Endodermal cell (in vitro differentiated cells): ENCODE data around the gene KRT76. TPM values are rescaled to one million over a fixed set of nuclear protein-coding genes. Genes with fewer than 3 reads are reported as not detected.

Experiments
- DNase-seq: peaks from one replicate; pipeline ENCODE4 v3.0.0-alpha.2; 2017
- H3K27ac ChIP-seq: 2 replicates; pipeline ENCODE4 v1.5.1; 2013; ENCODE audit warnings: mild to moderate bottlenecking, low read depth, low read length, moderate library complexity
- H3K27me3 ChIP-seq: 2 replicates; pipeline ENCODE4 v1.6.1; 2013; ENCODE audit warnings: mild to moderate bottlenecking, low read length, moderate library complexity; ENCODE audit not compliant: insufficient read depth, control insufficient read depth, poor library complexity, severe bottlenecking
- H3K36me3 ChIP-seq: 2 replicates; pipeline ENCODE4 v1.7.0; 2013; ENCODE audit warnings: mild to moderate bottlenecking, low read length, moderate library complexity; ENCODE audit not compliant: control insufficient read depth, insufficient read depth
- H3K4me1 ChIP-seq: one replicate; pipeline ENCODE4 v1.7.0; 2013; ENCODE audit warnings: low read length; ENCODE audit not compliant: control insufficient read depth, insufficient read depth
- H3K4me3 ChIP-seq: 2 replicates; pipeline ENCODE4 v1.5.1; 2013; ENCODE audit warnings: mild to moderate bottlenecking, low read length, moderate library complexity
- H3K9ac ChIP-seq: 2 replicates; pipeline ENCODE4 v1.6.1; 2013; ENCODE audit warnings: mild to moderate bottlenecking, low read length, moderate library complexity; ENCODE audit not compliant: poor library complexity, severe bottlenecking; ENCODE audit errors: extremely low read depth
- H3K9me3 ChIP-seq: 2 replicates; pipeline ENCODE4 v1.6.1; 2013; ENCODE audit warnings: mild to moderate bottlenecking, low read length, moderate library complexity; ENCODE audit not compliant: control insufficient read depth
- H3K27ac Mint-ChIP-seq: 2 replicates; pipeline ENCODE4 v1.8.0; 2020; ENCODE audit warnings: mixed read lengths
- H3K27me3 Mint-ChIP-seq: 2 replicates; pipeline ENCODE4 v1.8.0; 2021; ENCODE audit warnings: mild to moderate bottlenecking, mixed read lengths; ENCODE audit not compliant: insufficient read depth
- H3K36me3 Mint-ChIP-seq: 2 replicates; pipeline ENCODE4 v1.8.0; 2020; ENCODE audit warnings: low read depth, mixed read lengths
- H3K4me1 Mint-ChIP-seq: 2 replicates; pipeline ENCODE4 v1.8.0; 2020; ENCODE audit warnings: mixed read lengths
- H3K4me3 Mint-ChIP-seq: 2 replicates; pipeline ENCODE4 v1.8.0; 2020; ENCODE audit warnings: mild to moderate bottlenecking, moderate library complexity, mixed read lengths
- H3K9me3 Mint-ChIP-seq: 2 replicates; pipeline ENCODE4 v1.8.0; 2020; ENCODE audit warnings: mild to moderate bottlenecking, mixed read lengths
- WGBS, 2 experiments: methylation state at CpG; one replicate each; pipeline versions ENCODE4 v1.1.5 to v1.1.7; 2013; ENCODE audit warnings: missing lambda C conversion rate in 2 of 2, mixed read lengths in 1 of 2; ENCODE audit not compliant: insufficient coverage in 1 of 2, insufficient read length in 1 of 2; 5-methylcytosine and 5-hydroxymethylcytosine counted together
- total RNA-seq, 2 donors: library from RNA; stranded (reverse); fragmentation: NEBNext Ultra II Directional in 1 of 2; extraction: Animal tissue kit (Norgen Biotek cat#: 25700) in 1 of 2; gene quantifications; 2 replicates in 1 of 2; 3 replicates in 1 of 2; pipeline ENCODE4 v1.2.1, GENCODE V29; 2021
- TF ChIP-seq, protein P1 (sequence below): fragments of 200-600 bp; sonication (generic); conservative IDR thresholded peaks from 2 replicates; pipeline ENCODE4 v1.5.0; 2021; ENCODE audit warnings: antibody characterized with exemption, mild to moderate bottlenecking

KRT76 gene
- total RNA-seq, 2 donors from 2014 or later: not detected

DNA sequence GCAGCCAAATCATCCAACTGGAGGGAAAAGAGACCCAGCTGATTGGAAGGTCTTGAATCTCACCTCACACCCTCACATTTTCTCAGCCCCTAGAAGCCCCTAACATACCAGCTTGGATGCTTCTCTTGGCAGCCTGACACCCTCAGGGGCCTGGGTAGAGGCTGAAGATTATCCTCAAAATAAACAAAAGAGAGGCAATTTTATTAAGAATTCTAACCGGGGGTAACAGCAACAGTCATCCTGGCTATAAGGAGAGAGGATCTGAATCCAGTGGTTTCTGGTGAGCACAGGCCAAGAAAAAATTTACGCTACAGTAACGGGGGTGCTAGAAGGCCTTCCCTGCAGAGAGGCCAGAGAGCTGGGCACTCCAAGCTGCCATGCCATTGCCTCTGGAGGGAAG lies 21.6 kb downstream of the KRT76 start:
- H3K9me3 ChIP-seq: peaks cover 4% of the 10 kb centered on the region
- no peaks in the 10 kb centered on the region for H3K4me1 Mint-ChIP-seq
- H3K27me3 Mint-ChIP-seq: peaks cover 31% of the 10 kb centered on the region
- H3K36me3 Mint-ChIP-seq: no peaks in the 10 kb centered on the region
- peaks cover 10% of the 10 kb centered on the region for H3K9me3 Mint-ChIP-seq
- no peak overlapping the region for H3K4me3 Mint-ChIP-seq
- no peak for DNase-seq
- H3K27ac ChIP-seq: no peak overlapping the region
- peaks cover 63% of the 10 kb centered on the region for H3K27me3 ChIP-seq
- TF ChIP-seq, protein P1, sequence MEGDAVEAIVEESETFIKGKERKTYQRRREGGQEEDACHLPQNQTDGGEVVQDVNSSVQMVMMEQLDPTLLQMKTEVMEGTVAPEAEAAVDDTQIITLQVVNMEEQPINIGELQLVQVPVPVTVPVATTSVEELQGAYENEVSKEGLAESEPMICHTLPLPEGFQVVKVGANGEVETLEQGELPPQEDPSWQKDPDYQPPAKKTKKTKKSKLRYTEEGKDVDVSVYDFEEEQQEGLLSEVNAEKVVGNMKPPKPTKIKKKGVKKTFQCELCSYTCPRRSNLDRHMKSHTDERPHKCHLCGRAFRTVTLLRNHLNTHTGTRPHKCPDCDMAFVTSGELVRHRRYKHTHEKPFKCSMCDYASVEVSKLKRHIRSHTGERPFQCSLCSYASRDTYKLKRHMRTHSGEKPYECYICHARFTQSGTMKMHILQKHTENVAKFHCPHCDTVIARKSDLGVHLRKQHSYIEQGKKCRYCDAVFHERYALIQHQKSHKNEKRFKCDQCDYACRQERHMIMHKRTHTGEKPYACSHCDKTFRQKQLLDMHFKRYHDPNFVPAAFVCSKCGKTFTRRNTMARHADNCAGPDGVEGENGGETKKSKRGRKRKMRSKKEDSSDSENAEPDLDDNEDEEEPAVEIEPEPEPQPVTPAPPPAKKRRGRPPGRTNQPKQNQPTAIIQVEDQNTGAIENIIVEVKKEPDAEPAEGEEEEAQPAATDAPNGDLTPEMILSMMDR: no peak
- H3K36me3 ChIP-seq: no peaks in the 10 kb centered on the region
- no peak overlapping the region for H3K27ac Mint-ChIP-seq
- no peaks in the 10 kb centered on the region for H3K4me1 ChIP-seq
- WGBS, 2 experiments: 81 to 94% methylated on average over 3 of the region's 3 CpGs
- H3K9ac ChIP-seq: no peak overlapping the region
- no peak overlapping the region for H3K4me3 ChIP-seq

DNA sequence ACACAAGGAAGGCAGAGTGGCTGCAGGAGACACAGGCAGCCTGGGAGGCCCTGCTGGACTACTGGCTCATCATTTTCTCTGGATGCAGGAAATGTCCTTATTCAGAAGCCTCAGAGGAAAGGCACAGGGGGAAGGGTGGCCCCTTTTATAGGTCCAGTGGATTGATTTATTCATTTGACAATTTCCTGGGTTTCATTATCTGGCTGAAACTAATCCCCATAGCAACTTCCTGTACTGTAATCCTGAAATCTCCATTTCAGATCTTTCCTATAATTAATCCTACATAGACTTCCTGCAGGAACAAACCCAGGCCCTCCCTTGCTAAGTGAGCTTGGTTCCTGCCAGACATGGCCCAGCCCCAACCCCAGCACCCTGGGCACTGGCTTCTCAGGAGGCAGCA lies 23.0 kb downstream of the KRT76 start:
- no peak overlapping the region for H3K4me3 Mint-ChIP-seq
- Histone ChIP-seq H3K27ac (no peak overlapping the region), H3K4me3 (no peak overlapping the region), H3K9ac (no peak overlapping the region), H3K36me3 (no peaks in the 10 kb centered on the region), H3K27me3 (peaks cover 67% of the 10 kb centered on the region), H3K4me1 (no peaks in the 10 kb centered on the region), H3K9me3 (no peaks in the 10 kb centered on the region)
- no peak overlapping the region for H3K27ac Mint-ChIP-seq
- TF ChIP-seq, protein P1: no peak
- no peaks in the 10 kb centered on the region for H3K36me3 Mint-ChIP-seq
- no peaks in the 10 kb centered on the region for H3K4me1 Mint-ChIP-seq
- no peak for DNase-seq
- H3K27me3 Mint-ChIP-seq: peaks cover 35% of the 10 kb centered on the region
- H3K9me3 Mint-ChIP-seq: no peaks in the 10 kb centered on the region

DNA sequence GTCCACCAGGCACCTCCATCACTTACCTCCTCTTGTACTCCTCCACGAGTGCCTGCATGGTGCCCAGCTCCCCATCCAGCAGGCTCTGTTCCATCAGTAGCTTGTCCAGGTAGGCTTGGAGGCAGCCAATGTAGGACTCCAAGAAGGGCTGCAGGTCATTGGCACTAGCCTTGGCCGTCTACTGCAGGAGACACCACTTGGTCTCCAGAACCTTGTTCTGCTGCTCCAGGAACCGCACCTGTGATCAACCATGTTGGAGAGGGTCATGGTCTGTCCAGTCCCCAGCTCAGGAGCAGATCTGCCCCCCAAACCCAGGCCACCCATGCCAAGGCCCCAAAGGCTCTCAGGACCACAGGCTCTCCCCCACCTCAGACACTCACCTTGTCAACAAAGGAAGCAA lies 23.9 kb downstream of the KRT76 start:
- Mint-ChIP-seq H3K27me3 (peaks cover 41% of the 10 kb centered on the region), H3K4me3 (no peak overlapping the region), H3K9me3 (no peaks in the 10 kb centered on the region), H3K27ac (no peak overlapping the region), H3K36me3 (no peaks in the 10 kb centered on the region), H3K4me1 (no peaks in the 10 kb centered on the region)
- peaks cover 67% of the 10 kb centered on the region for H3K27me3 ChIP-seq
- no peak for DNase-seq
- no peak overlapping the region for H3K4me3 ChIP-seq
- 83% methylated on average over 3 of the region's 3 CpGs; no CpG with 5 or more reads in 1 of the 2 experiments for WGBS, 2 experiments
- H3K27ac ChIP-seq: no peak overlapping the region
- TF ChIP-seq, protein P1: no peak
- H3K36me3 ChIP-seq: no peaks in the 10 kb centered on the region
- H3K9ac ChIP-seq: no peak overlapping the region
- H3K9me3 ChIP-seq: no peaks in the 10 kb centered on the region
- H3K4me1 ChIP-seq: no peaks in the 10 kb centered on the region
